RCC 7860 (cell line): ENCODE results near the gene OMD.

Source experiments
- DNase-seq: peaks from one replicate; pipeline ENCODE4 v3.0.0-alpha.2; 2015; ENCODE audit warnings: low spot score
- FAIRE-seq: peaks from 2 replicates; lab custom pipeline; 2012; peaks lifted over from hg19 to GRCh38; lab: Jason Lieb, UNC

Gene OMD

GRCh38 chr9:92378865-92379560 is 45.3 kb downstream of the OMD start:
- DNase-seq (no peak), FAIRE-seq (no peak)

- no peak for DNase-seq
- FAIRE-seq, result no peak
Observed at GRCh38 chr9:92377876-92378275, 46.4 kb downstream of the OMD start.

GRCh38 chr9:92373167-92373566 is 51.1 kb downstream of the OMD start:
- no peak for FAIRE-seq
- no peak for DNase-seq

- FAIRE-seq, result no peak
- no peak for DNase-seq
Observed at GRCh38 chr9:92369075-92369474, 55.2 kb downstream of the OMD start.
